Motor neuron (in vitro differentiated cells): ENCODE data around the gene ARAP3. TPM values are rescaled to one million over a fixed set of nuclear protein-coding genes. Genes with fewer than 3 reads are reported as not detected.
A peak's percentile ranks its signal among the peaks of the same experiment; 100 is the strongest.

Experiments
- ATAC-seq, 8 experiments: fragments of 200-7000 bp; cut with Tn5 transposase; replicated peaks in 6 of 8; 2 replicates each; pipeline ENCODE4 v1.8.0; 2021; ENCODE audit warnings: mild to moderate bottlenecking in 8 of 8, moderate library complexity in 8 of 8
- H3K27ac ChIP-seq, 2 donors: fragments of 250-450 bp; sonication (Bioruptor Pico); 2 replicates each; pipeline ENCODE4 v1.9.0; 2021; ENCODE audit warnings: antibody characterized with exemption in 2 of 2, mild to moderate bottlenecking in 2 of 2, moderate library complexity in 1 of 2
- H3K4me1 ChIP-seq, 2 donors: fragments of 250-450 bp; sonication (Bioruptor Pico); replicated peaks in 1 of 2; 2 replicates each; pipeline ENCODE4 v1.6.1; 2021; ENCODE audit warnings: antibody characterized with exemption in 2 of 2, mild to moderate bottlenecking in 2 of 2, moderate library complexity in 1 of 2
- H3K4me3 ChIP-seq, 5 donors: fragments of 250-450 bp; sonication (Bioruptor Pico); 2 replicates each; pipeline ENCODE4 v1.9.0; 2021; ENCODE audit warnings: antibody characterized with exemption in 5 of 5, mild to moderate bottlenecking in 5 of 5, moderate library complexity in 4 of 5
- WGBS, 10 experiments: fragments of 450-650 bp; shearing (Covaris generic); methylation state at CpG; one replicate each; pipeline ENCODE4 v1.0.0; 2022; 5-methylcytosine and 5-hydroxymethylcytosine counted together
- in situ Hi-C, 9 experiments: fragments of 400-800 bp; cut with MboI; loops; one replicate each; pipeline ENCODE4 v1.15.0; 2021; ENCODE audit warnings: low sequenced_read_pairs in 9 of 9, low pct_unique_long_range_greater_than_20kb in 2 of 9; ENCODE audit not compliant: unreplicated experiment in 9 of 9
- total RNA-seq, 8 experiments: library from RNA; unstranded; fragments of 300-600 nt; gene quantifications; 2 replicates each; pipeline versions ENCODE4 v1.2.3 to v1.2.4, GENCODE V29; 2022

ARAP3 gene
- total RNA-seq, 8 experiments from 2014 or later: 0.58 to 5.6 (median 2.7) TPM

- H3K4me3 ChIP-seq: no peak overlapping the region
- no peak overlapping the region for H3K27ac ChIP-seq
- H3K4me1 ChIP-seq: peaks cover 4 to 28% of the 10 kb centered on the region in 2 donors
- in situ Hi-C loops: no loop called here
- peak in 3 of 8 experiments; percentile 35 to 82 (median 80) for ATAC-seq
- WGBS, 10 experiments: 26 to 96% (median 82%) methylated on average over 3 to 6 of the region's 7 CpGs; no CpG with 5 or more reads in 3 of the 10 experiments
Observed at GRCh38 chr5:141713616-141714309, 31.7 kb upstream of the ARAP3 start.

GRCh38 chr5:141711687-141712086 lies 29.7 kb upstream of the ARAP3 start:
- peak in 1 of 8 experiments; percentile 54 for ATAC-seq
- H3K27ac ChIP-seq: no peak overlapping the region
- WGBS, 10 experiments: 20 to 100% (median 91%) methylated on average over 1 to 4 of the region's 6 CpGs; no CpG with 5 or more reads in 3 of the 10 experiments

GRCh38 chr5:141709699-141710267 lies 27.8 kb upstream of the ARAP3 start:
- WGBS, 10 experiments: 30 to 87% (median 64%) methylated on average over 1 to 5 of the region's 6 CpGs; no CpG with 5 or more reads in 2 of the 10 experiments
- Histone ChIP-seq H3K4me1 (peaks cover 6 to 23% of the 10 kb centered on the region in 2 donors), H3K27ac (no peak overlapping the region), H3K4me3 (no peak overlapping the region)
- ATAC-seq: no peak
- in situ Hi-C loops: loop anchor here in 2 of 9 experiments (10.0 kb wide), 2 partner anchors 105 to 175 kb away; no protein-coding TSS in a partner anchor

More at GRCh38 chr5:141711687-141712086, 29.7 kb upstream of the ARAP3 start:
- in situ Hi-C loops: no loop called here
- Histone ChIP-seq H3K4me3 (no peak overlapping the region), H3K4me1 (peaks cover 10 to 35% of the 10 kb centered on the region in 2 donors)

GRCh38 chr5:141708016-141708415 lies 26.0 kb upstream of the ARAP3 start:
- H3K4me1 ChIP-seq: peaks cover 11 to 35% of the 10 kb centered on the region in 2 donors
- 67 to 100% (median 100%) methylated on average over 1 to 5 of the region's 9 CpGs; no CpG with 5 or more reads in 6 of the 10 experiments for WGBS, 10 experiments
- no peak for ATAC-seq
- H3K4me3 ChIP-seq: no peak overlapping the region
- in situ Hi-C loops: loop anchor here in 2 of 9 experiments (10.0 kb wide), 2 partner anchors 107 to 177 kb away; no protein-coding TSS in a partner anchor
- H3K27ac ChIP-seq: peak overlapping the region in 1 of 2 donors; percentile 15

- Histone ChIP-seq H3K4me3 (no peak overlapping the region), H3K27ac (no peak overlapping the region), H3K4me1 (peaks cover 11 to 40% of the 10 kb centered on the region in 2 donors)
- peak in 5 of 8 experiments; percentile 68 to 84 (median 78) for ATAC-seq
- in situ Hi-C loops: loop anchor here in 2 of 9 experiments (10.0 kb wide), 2 partner anchors 107 to 177 kb away; no protein-coding TSS in a partner anchor
- 20 to 83% (median 53%) methylated on average over 1 to 6 of the region's 8 CpGs; no CpG with 5 or more reads in 3 of the 10 experiments for WGBS, 10 experiments
Observed at GRCh38 chr5:141707510-141707909, 25.5 kb upstream of the ARAP3 start.

GRCh38 chr5:141706121-141706520 lies 24.1 kb upstream of the ARAP3 start:
- peaks cover 18 to 49% of the 10 kb centered on the region in 2 donors for H3K4me1 ChIP-seq
- H3K4me3 ChIP-seq: no peak overlapping the region
- no peak overlapping the region for H3K27ac ChIP-seq
- in situ Hi-C loops: loop anchor here in 2 of 9 experiments (10.0 kb wide), 2 partner anchors 109 to 179 kb away; no protein-coding TSS in a partner anchor
- no peak for ATAC-seq
- 40 to 100% (median 84%) methylated on average over 1 to 3 of the region's 3 CpGs; no CpG with 5 or more reads in 5 of the 10 experiments for WGBS, 10 experiments

GRCh38 chr5:141705469-141705868 lies 23.4 kb upstream of the ARAP3 start:
- H3K4me3 ChIP-seq: no peak overlapping the region
- no peak overlapping the region for H3K27ac ChIP-seq
- no peak for ATAC-seq
- in situ Hi-C loops: loop anchor here in 2 of 9 experiments (10.0 kb wide), 2 partner anchors 109 to 179 kb away; no protein-coding TSS in a partner anchor
- WGBS, 10 experiments: 0 to 50% methylated on average over 1 of the region's 1 CpG; no CpG with 5 or more reads in 8 of the 10 experiments
- H3K4me1 ChIP-seq: peaks cover 19 to 46% of the 10 kb centered on the region in 2 donors

- ATAC-seq: no peak
- Histone ChIP-seq H3K27ac (no peak overlapping the region), H3K4me1 (peaks cover 19 to 40% of the 10 kb centered on the region in 2 donors), H3K4me3 (no peak overlapping the region)
- WGBS, 10 experiments: 14 to 100% (median 70%) methylated on average over 1 of the region's 1 CpG; no CpG with 5 or more reads in 4 of the 10 experiments
- in situ Hi-C loops: loop anchor here in 2 of 9 experiments (10.0 kb wide), 2 partner anchors 110 to 180 kb away; no protein-coding TSS in a partner anchor
Observed at GRCh38 chr5:141704782-141705297, 22.8 kb upstream of the ARAP3 start.

GRCh38 chr5:141703133-141703561 lies 21.1 kb upstream of the ARAP3 start:
- Histone ChIP-seq H3K4me1 (peaks cover 19 to 34% of the 10 kb centered on the region in 2 donors), H3K27ac (peak overlapping the region in 1 of 2 donors; percentile 50), H3K4me3 (peak overlapping the region; percentile 20 to 41 (median 31))
- in situ Hi-C loops: loop anchor here in 2 of 9 experiments (10.0 kb wide), 2 partner anchors 112 to 182 kb away; no protein-coding TSS in a partner anchor
- ATAC-seq: peak; percentile 6 to 34 (median 12)
- WGBS, 10 experiments: 0 to 50% (median 29%) methylated on average over 2 to 9 of the region's 16 CpGs; no CpG with 5 or more reads in 7 of the 10 experiments

- ATAC-seq: peak in 4 of 8 experiments; percentile 2 to 32 (median 4)
- Histone ChIP-seq H3K4me1 (peaks cover 12 to 26% of the 10 kb centered on the region in 2 donors), H3K4me3 (peak overlapping the region in 4 of 5 donors; percentile 25 to 41 (median 32)), H3K27ac (no peak overlapping the region)
- in situ Hi-C loops: loop anchor here in 2 of 9 experiments (10.0 kb wide), 2 partner anchors 113 to 183 kb away; no protein-coding TSS in a partner anchor
- 6 to 68% (median 38%) methylated on average over 2 to 9 of the region's 16 CpGs; no CpG with 5 or more reads in 4 of the 10 experiments for WGBS, 10 experiments
Observed at GRCh38 chr5:141701360-141702119, 19.5 kb upstream of the ARAP3 start.

- Histone ChIP-seq H3K4me1 (peaks cover 31 to 43% of the 10 kb centered on the region in 2 donors), H3K27ac (no peak overlapping the region), H3K4me3 (no peak overlapping the region)
- ATAC-seq: no peak
- WGBS, 10 experiments: 100% methylated on average over 1 of the region's 3 CpGs; no CpG with 5 or more reads in 9 of the 10 experiments
- in situ Hi-C loops: loop anchor here in 8 of 9 experiments (10.0 to 25.0 kb wide), 7 partner anchors 187 to 267 kb away; partner anchors contain the start of genes PCDH12 (in 2 of the 8), RNF14 (in 2 of the 8), DELE1 (in 1 of the 8) and PCDH1 (in 1 of the 8)
Observed at GRCh38 chr5:141697586-141697985, 15.6 kb upstream of the ARAP3 start.
